WTC11 (cell line): ENCODE measurements around the gene MST1R.

Source experiments
- HMGXB4 ChIP-seq: sonication (generic); formaldehyde crosslinking; IDR thresholded peaks from 2 replicates; pipeline ENCODE4 v1.8.1; 2023; ENCODE audit warnings: mild to moderate bottlenecking, moderate library complexity, missing genetic modification reagents
- IRF2 ChIP-seq: sonication (generic); formaldehyde crosslinking; IDR thresholded peaks from 2 replicates; pipeline ENCODE4 v1.8.0; 2022; ENCODE audit warnings: low read depth, missing genetic modification reagents, borderline replicate concordance
- PREB ChIP-seq: sonication (generic); formaldehyde crosslinking; IDR thresholded peaks from 2 replicates; pipeline ENCODE4 v1.8.1; 2022; ENCODE audit warnings: mild to moderate bottlenecking, missing genetic modification reagents, moderate library complexity, borderline replicate concordance
- TF ChIP-seq, protein P1 (sequence below): sonication (generic); formaldehyde crosslinking; IDR thresholded peaks from 2 replicates; pipeline ENCODE4 v1.8.1; 2023; ENCODE audit warnings: mild to moderate bottlenecking, missing genetic modification reagents, moderate library complexity
- TF ChIP-seq, protein P2 (sequence below): fragments of 200-600 bp; IDR thresholded peaks from 2 replicates; pipeline ENCODE4 v1.8.0; 2022; ENCODE audit warnings: antibody characterized with exemption
- TF ChIP-seq, protein P3 (sequence below): sonication (generic); formaldehyde crosslinking; IDR thresholded peaks from 2 replicates; pipeline ENCODE4 v1.8.0; 2022; ENCODE audit warnings: mild to moderate bottlenecking, missing genetic modification reagents
- TF ChIP-seq, protein P4 (sequence below): sonication (generic); formaldehyde crosslinking; IDR thresholded peaks from 2 replicates; pipeline ENCODE4 v1.8.1; 2022; ENCODE audit warnings: low read depth, missing genetic modification reagents, borderline replicate concordance

DNA sequence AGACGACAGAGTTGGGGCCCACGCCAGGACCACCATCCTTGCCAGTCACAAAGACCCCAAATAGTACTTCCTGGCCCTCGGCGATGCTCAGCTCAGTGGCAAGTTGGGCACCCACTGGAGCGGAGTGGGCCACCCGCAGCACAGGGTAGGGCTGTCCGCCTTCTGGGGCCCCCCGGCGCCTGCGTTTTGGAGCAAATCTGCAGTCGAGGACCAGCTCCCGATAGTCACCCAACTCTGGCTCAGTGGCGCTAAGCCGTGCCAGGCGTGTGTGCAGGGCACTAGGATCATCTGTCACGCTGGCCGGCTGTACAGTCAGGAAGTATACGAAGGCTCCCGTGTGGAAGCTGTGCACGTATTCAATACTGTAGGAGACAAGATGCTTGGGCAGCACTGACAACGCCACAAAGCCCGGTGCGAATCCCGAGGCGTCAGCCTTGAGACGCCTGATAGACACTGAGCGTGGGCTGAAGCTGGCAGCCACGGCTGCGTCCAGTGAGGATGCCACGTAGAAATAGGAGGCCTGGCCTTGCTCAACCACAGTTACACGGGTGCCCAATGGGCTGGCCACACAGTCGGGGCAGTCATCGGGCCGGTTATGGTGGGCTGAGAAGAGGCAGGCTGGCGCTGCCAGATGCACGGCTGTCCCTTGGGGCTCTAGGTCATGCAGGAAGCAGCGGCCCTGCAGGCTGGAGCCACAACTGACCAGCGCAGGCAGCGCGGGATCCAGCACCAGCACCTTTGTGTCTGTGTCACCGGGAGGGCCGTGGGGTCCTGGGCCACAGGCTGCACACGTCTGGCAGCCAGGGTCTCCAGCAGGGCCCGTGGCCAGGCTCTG lies 945 bp downstream of the MST1R start:
- TF ChIP-seq, protein P1, sequence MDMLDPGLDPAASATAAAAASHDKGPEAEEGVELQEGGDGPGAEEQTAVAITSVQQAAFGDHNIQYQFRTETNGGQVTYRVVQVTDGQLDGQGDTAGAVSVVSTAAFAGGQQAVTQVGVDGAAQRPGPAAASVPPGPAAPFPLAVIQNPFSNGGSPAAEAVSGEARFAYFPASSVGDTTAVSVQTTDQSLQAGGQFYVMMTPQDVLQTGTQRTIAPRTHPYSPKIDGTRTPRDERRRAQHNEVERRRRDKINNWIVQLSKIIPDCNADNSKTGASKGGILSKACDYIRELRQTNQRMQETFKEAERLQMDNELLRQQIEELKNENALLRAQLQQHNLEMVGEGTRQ: no peak
- TF ChIP-seq, protein P2, sequence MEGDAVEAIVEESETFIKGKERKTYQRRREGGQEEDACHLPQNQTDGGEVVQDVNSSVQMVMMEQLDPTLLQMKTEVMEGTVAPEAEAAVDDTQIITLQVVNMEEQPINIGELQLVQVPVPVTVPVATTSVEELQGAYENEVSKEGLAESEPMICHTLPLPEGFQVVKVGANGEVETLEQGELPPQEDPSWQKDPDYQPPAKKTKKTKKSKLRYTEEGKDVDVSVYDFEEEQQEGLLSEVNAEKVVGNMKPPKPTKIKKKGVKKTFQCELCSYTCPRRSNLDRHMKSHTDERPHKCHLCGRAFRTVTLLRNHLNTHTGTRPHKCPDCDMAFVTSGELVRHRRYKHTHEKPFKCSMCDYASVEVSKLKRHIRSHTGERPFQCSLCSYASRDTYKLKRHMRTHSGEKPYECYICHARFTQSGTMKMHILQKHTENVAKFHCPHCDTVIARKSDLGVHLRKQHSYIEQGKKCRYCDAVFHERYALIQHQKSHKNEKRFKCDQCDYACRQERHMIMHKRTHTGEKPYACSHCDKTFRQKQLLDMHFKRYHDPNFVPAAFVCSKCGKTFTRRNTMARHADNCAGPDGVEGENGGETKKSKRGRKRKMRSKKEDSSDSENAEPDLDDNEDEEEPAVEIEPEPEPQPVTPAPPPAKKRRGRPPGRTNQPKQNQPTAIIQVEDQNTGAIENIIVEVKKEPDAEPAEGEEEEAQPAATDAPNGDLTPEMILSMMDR: no peak
- no peak for TF ChIP-seq HMGXB4
- TF ChIP-seq, protein P3, sequence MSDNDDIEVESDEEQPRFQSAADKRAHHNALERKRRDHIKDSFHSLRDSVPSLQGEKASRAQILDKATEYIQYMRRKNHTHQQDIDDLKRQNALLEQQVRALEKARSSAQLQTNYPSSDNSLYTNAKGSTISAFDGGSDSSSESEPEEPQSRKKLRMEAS (CRISPR knock-in tag): no peak
- TF ChIP-seq, protein P4, sequence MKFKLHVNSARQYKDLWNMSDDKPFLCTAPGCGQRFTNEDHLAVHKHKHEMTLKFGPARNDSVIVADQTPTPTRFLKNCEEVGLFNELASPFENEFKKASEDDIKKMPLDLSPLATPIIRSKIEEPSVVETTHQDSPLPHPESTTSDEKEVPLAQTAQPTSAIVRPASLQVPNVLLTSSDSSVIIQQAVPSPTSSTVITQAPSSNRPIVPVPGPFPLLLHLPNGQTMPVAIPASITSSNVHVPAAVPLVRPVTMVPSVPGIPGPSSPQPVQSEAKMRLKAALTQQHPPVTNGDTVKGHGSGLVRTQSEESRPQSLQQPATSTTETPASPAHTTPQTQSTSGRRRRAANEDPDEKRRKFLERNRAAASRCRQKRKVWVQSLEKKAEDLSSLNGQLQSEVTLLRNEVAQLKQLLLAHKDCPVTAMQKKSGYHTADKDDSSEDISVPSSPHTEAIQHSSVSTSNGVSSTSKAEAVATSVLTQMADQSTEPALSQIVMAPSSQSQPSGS (CRISPR knock-in tag): no peak
- TF ChIP-seq IRF2: no peak
- TF ChIP-seq PREB: no peak
